IMR-90 (cell line): ENCODE measurements around the gene QSOX2. TPM values are rescaled to one million over a fixed set of nuclear protein-coding genes. Genes with fewer than 3 reads are reported as not detected.

ENCODE experiments used
- ATAC-seq: fragments of 200-7000 bp; cut with Tn5 transposase; 2 replicates; pipeline ENCODE4 v1.9.1; 2020; ENCODE audit warnings: low read depth, mild to moderate bottlenecking, moderate library complexity
- BruUV-seq: library from RNA; stranded (reverse); fragments of 400-500 nt; replicated peaks from 2 replicates; lab custom pipeline; 2021; lab: Mats Ljungman, UMichigan
- CTCF ChIA-PET: fragments of 300-600 bp; formaldehyde crosslinking; extraction: SDS; loops from one replicate; lab custom pipeline; 2021; ENCODE audit warnings: antibody characterized with exemption; lab: Yijun Ruan, JAX
- POLR2A ChIA-PET: fragments of 300-600 bp; sonication (Branson Sonifier 250); formaldehyde crosslinking; loops from one replicate; lab custom pipeline; 2022; ENCODE audit warnings: antibody characterized with exemption; ENCODE audit not compliant: unreplicated experiment; lab: Charles Lee
- DNase-seq: peaks from one replicate; pipeline ENCODE4 v3.0.0; 2013
- H2AFZ ChIP-seq: replicated peaks from 2 replicates; pipeline ENCODE3; 2013; ENCODE audit warnings: low read length, mild to moderate bottlenecking; ENCODE audit not compliant: poor library complexity
- H2AK5ac ChIP-seq: 2 replicates; pipeline ENCODE4 v1.6.1; 2013; ENCODE audit warnings: low read depth, low read length, inconsistent platforms
- H2AK9ac ChIP-seq: replicated peaks from 2 replicates; pipeline ENCODE3; 2013; ENCODE audit warnings: mild to moderate bottlenecking, low read depth, low read length, moderate library complexity; ENCODE audit not compliant: poor library complexity
- H2BK120ac ChIP-seq: 2 replicates; pipeline ENCODE4 v1.6.1; 2013; ENCODE audit warnings: low read depth, low read length, inconsistent platforms
- H2BK15ac ChIP-seq: 3 replicates; pipeline ENCODE4 v1.6.1; 2013; ENCODE audit warnings: low read depth, low read length, inconsistent platforms
- H2BK20ac ChIP-seq: 2 replicates; pipeline ENCODE4 v1.6.1; 2013; ENCODE audit warnings: low read depth, mild to moderate bottlenecking, inconsistent platforms, low read length, moderate library complexity
- H2BK5ac ChIP-seq: 2 replicates; pipeline ENCODE4 v1.6.1; 2013; ENCODE audit warnings: mild to moderate bottlenecking, low read depth, low read length, inconsistent platforms; ENCODE audit not compliant: poor library complexity, severe bottlenecking
- H3K14ac ChIP-seq: replicated peaks from 2 replicates; pipeline ENCODE4 v1.6.1; 2013; ENCODE audit warnings: low read depth, low read length, inconsistent platforms
- H3K18ac ChIP-seq: 2 replicates; pipeline ENCODE4 v1.6.1; 2013; ENCODE audit warnings: low read depth, low read length, control low read depth
- H3K23ac ChIP-seq: 2 replicates; pipeline ENCODE4 v1.6.1; 2013; ENCODE audit warnings: low read depth, low read length, inconsistent platforms
- H3K27ac ChIP-seq: 2 replicates; pipeline ENCODE4 v1.5.1; 2013; ENCODE audit warnings: mild to moderate bottlenecking, control low read depth, low read length; ENCODE audit not compliant: insufficient read depth
- H3K27me3 ChIP-seq: 2 replicates; pipeline ENCODE4 v1.6.1; 2013; ENCODE audit warnings: low read length; ENCODE audit not compliant: control insufficient read depth, insufficient read depth
- H3K36me3 ChIP-seq: 2 replicates; pipeline ENCODE4 v1.6.1; 2013; ENCODE audit warnings: low read length, mixed read lengths; ENCODE audit not compliant: control insufficient read depth, insufficient read depth
- H3K4ac ChIP-seq: 2 replicates; pipeline ENCODE4 v1.6.1; 2013; ENCODE audit warnings: low read depth, low read length, inconsistent platforms
- H3K4me1 ChIP-seq: 2 replicates; pipeline ENCODE4 v1.6.1; 2013; ENCODE audit warnings: low read length, mixed read lengths; ENCODE audit not compliant: control insufficient read depth, insufficient read depth
- H3K4me2 ChIP-seq: 2 replicates; pipeline ENCODE4 v1.6.1; 2013; ENCODE audit warnings: low read depth, mild to moderate bottlenecking, control low read depth, low read length, moderate library complexity
- H3K4me3 ChIP-seq: 2 replicates; pipeline ENCODE4 v1.5.1; 2013; ENCODE audit warnings: low read depth, mild to moderate bottlenecking, control low read depth, low read length, moderate library complexity; ENCODE audit not compliant: insufficient read depth
- H3K56ac ChIP-seq: 2 replicates; pipeline ENCODE4 v1.6.1; 2013; ENCODE audit warnings: low read length, inconsistent platforms; ENCODE audit not compliant: insufficient read depth; ENCODE audit errors: extremely low read depth
- H3K79me1 ChIP-seq, 2 experiments: 2 replicates each; pipeline ENCODE4 v1.6.1; 2013; ENCODE audit warnings: low read length in 2 of 2, inconsistent platforms in 1 of 2, low read depth in 1 of 2
- H3K9ac ChIP-seq: 2 replicates; pipeline ENCODE4 v1.6.1; 2013; ENCODE audit warnings: low read depth, low read length, control low read depth
- H3K9me1 ChIP-seq: 2 replicates; pipeline ENCODE4 v1.6.1; 2013; ENCODE audit warnings: low read length, inconsistent platforms; ENCODE audit not compliant: insufficient read depth
- H3K9me3 ChIP-seq: 2 replicates; pipeline ENCODE4 v1.6.1; 2013; ENCODE audit warnings: low read length; ENCODE audit not compliant: control insufficient read depth, insufficient read depth
- H4K20me1 ChIP-seq: 2 replicates; pipeline ENCODE4 v1.6.1; 2013; ENCODE audit warnings: low read length, inconsistent platforms; ENCODE audit not compliant: insufficient read depth
- H4K5ac ChIP-seq: 2 replicates; pipeline ENCODE4 v1.6.1; 2013; ENCODE audit warnings: mild to moderate bottlenecking, low read depth, low read length, control low read depth
- H4K8ac ChIP-seq, 2 experiments: 2 replicates each; pipeline ENCODE4 v1.6.1; 2013; ENCODE audit warnings: low read depth in 2 of 2, low read length in 2 of 2, control low read depth in 1 of 2, inconsistent platforms in 1 of 2
- H4K91ac ChIP-seq: 2 replicates; pipeline ENCODE4 v1.6.1; 2013; ENCODE audit warnings: low read depth, low read length, inconsistent platforms; ENCODE audit not compliant: insufficient read depth
- BHLHE40 ChIP-seq: fragments of 150-350 bp; IDR thresholded peaks from 2 replicates; pipeline ENCODE4 v1.6.1; 2016; ENCODE audit warnings: mild to moderate bottlenecking, low read depth, low read length
- CEBPB ChIP-seq: IDR thresholded peaks from 2 replicates; pipeline ENCODE4 v1.6.1; 2012; ENCODE audit warnings: low read depth, low read length, improper control_type of control experiment
- CHD1 ChIP-seq: IDR thresholded peaks from 2 replicates; pipeline ENCODE4 v1.6.1; 2012; ENCODE audit warnings: low read depth, low read length, improper control_type of control experiment
- CTCF ChIP-seq: conservative IDR thresholded peaks from 2 replicates; pipeline ENCODE4 v1.5.1; 2012; ENCODE audit warnings: mild to moderate bottlenecking, low read depth, low read length, improper control_type of control experiment
- ELK1 ChIP-seq: fragments of 150-350 bp; IDR thresholded peaks from 2 replicates; pipeline ENCODE4 v1.6.1; 2016; ENCODE audit warnings: low read depth, mild to moderate bottlenecking, low read length, moderate library complexity, borderline replicate concordance
- FOS ChIP-seq: fragments of 150-350 bp; IDR thresholded peaks from 2 replicates; pipeline ENCODE4 v1.6.1; 2016; ENCODE audit warnings: low read depth, low read length
- MAFK ChIP-seq: IDR thresholded peaks from 2 replicates; pipeline ENCODE4 v1.6.1; 2012; ENCODE audit warnings: low read depth, low read length, improper control_type of control experiment
- MAZ ChIP-seq: IDR thresholded peaks from 2 replicates; pipeline ENCODE4 v1.6.1; 2012; ENCODE audit warnings: low read depth, mild to moderate bottlenecking, low read length, improper control_type of control experiment, moderate library complexity, borderline replicate concordance
- MXI1 ChIP-seq: IDR thresholded peaks from 2 replicates; pipeline ENCODE4 v1.6.1; 2012; ENCODE audit warnings: low read depth, mild to moderate bottlenecking, low read length, moderate library complexity, borderline replicate concordance
- NFE2L2 ChIP-seq: fragments of 150-350 bp; IDR thresholded peaks from 2 replicates; pipeline ENCODE4 v1.6.1; 2016; ENCODE audit warnings: low read depth, mild to moderate bottlenecking, low read length
- POLR2A ChIP-seq: IDR thresholded peaks from 2 replicates; pipeline ENCODE4 v1.6.1; 2012; ENCODE audit warnings: mild to moderate bottlenecking, low read depth, low read length
- RAD21 ChIP-seq: IDR thresholded peaks from 2 replicates; pipeline ENCODE4 v1.6.1; 2012; ENCODE audit warnings: low read length, improper control_type of control experiment
- RCOR1 ChIP-seq: IDR thresholded peaks from 2 replicates; pipeline ENCODE4 v1.6.1; 2012; ENCODE audit warnings: mild to moderate bottlenecking, low read length, improper control_type of control experiment; ENCODE audit not compliant: insufficient replicate concordance
- RFX5 ChIP-seq: IDR thresholded peaks from 2 replicates; pipeline ENCODE4 v1.8.0; 2012; ENCODE audit warnings: low read depth, mild to moderate bottlenecking, low read length, moderate library complexity
- SMC3 ChIP-seq: fragments of 150-350 bp; IDR thresholded peaks from 2 replicates; pipeline ENCODE4 v1.6.1; 2016; ENCODE audit warnings: low read depth, mild to moderate bottlenecking, antibody characterized with exemption, low read length, moderate library complexity
- USF2 ChIP-seq: fragments of 150-350 bp; IDR thresholded peaks from 2 replicates; pipeline ENCODE4 v1.6.1; 2017; ENCODE audit warnings: mild to moderate bottlenecking, antibody characterized with exemption, low read length, low read depth
- WGBS, 2 experiments: methylation state at CpG; one replicate each; pipeline versions ENCODE4 v1.1.5 to v1.1.7; 2013; ENCODE audit warnings: missing lambda C conversion rate in 2 of 2; ENCODE audit not compliant: insufficient read length in 1 of 2; ENCODE audit errors: extremely low coverage in 2 of 2; 5-methylcytosine and 5-hydroxymethylcytosine counted together
- dilution Hi-C: fragments of 300-500 bp; cut with HindIII; formaldehyde crosslinking; loops from one replicate; pipeline ENCODE4 v1.14.3; 2018; ENCODE audit warnings: low sequenced_read_pairs; ENCODE audit not compliant: unreplicated experiment
- in situ Hi-C: fragments of 300-500 bp; cut with MboI; formaldehyde crosslinking; loops from 3 replicates; pipeline ENCODE4 v1.14.3; 2019; ENCODE audit warnings: low sequenced_read_pairs, inconsistent platforms, mixed read lengths
- intact Hi-C: fragments of 100-400 bp; cut with micrococcal nuclease; formaldehyde crosslinking; loops from 2 replicates; pipeline ENCODE4 v1.10.0; 2022
- polyA plus RNA-seq, 3 experiments: library from polyadenylated mRNA; depleted of rRNA; stranded (reverse); fragments of >200 nt; gene quantifications; 2 replicates each; pipeline ENCODE4 v1.2.3, GENCODE V29; 2012; ENCODE audit warnings: low replicate concordance in 1 of 3
- total RNA-seq: library from RNA; depleted of rRNA; stranded (reverse); fragments of >200 nt; gene quantifications from 2 replicates; pipeline ENCODE4 v1.2.3, GENCODE V29; 2012

The QSOX2 gene
- total and polyA plus RNA-seq, 2 of the 4 experiments (the other 2 are of a cell fraction) = 5.9 to 12.9 TPM

GRCh38 chr9:136196404-136197083 is 49.1 kb downstream of the QSOX2 start:
- Histone ChIP-seq H3K4me3 (no peak overlapping the region), H3K9me3 (peaks cover 2% of the 10 kb centered on the region; the same call in 1 of the 2 replicates), H3K4me1 (no peaks in the 10 kb centered on the region), H3K36me3 (no peaks in the 10 kb centered on the region), H3K27ac (no peak overlapping the region), H2BK15ac (no peak overlapping the region), H4K8ac (no peak overlapping the region), H2BK5ac (no peak overlapping the region), H3K14ac (no peak overlapping the region), H2AK5ac (no peak overlapping the region), H2BK120ac (no peak overlapping the region), H3K18ac (no peak overlapping the region), H3K9me1 (no peaks in the 10 kb centered on the region), H2BK20ac (no peak overlapping the region), H4K91ac (no peak overlapping the region), H2AK9ac (no peak overlapping the region), H3K23ac (no peak overlapping the region), H3K56ac (no peak overlapping the region), H4K5ac (no peak overlapping the region), H4K20me1 (0 out of 2 replicates have a peak, but pooled peaks cover 8% of the 10 kb centered on the region), H3K4ac (no peak overlapping the region), H3K79me1 (no peaks in the 10 kb centered on the region), H3K4me2 (no peak overlapping the region), H3K27me3 (peaks cover 89% of the 10 kb centered on the region), H3K9ac (no peak overlapping the region), H2AFZ (peak overlapping the region; percentile 21)
- ChIA-PET CTCF (no interaction called here), POLR2A (no interaction called here)
- intact Hi-C loops (no loop called here), in situ Hi-C loops (no loop called here), dilution Hi-C loops (no loop called here)
- TF ChIP-seq RAD21 = no peak
- no peak for TF ChIP-seq MXI1
- TF ChIP-seq BHLHE40 = no peak
- no peak for TF ChIP-seq FOS
- TF ChIP-seq ELK1 = no peak
- no peak for TF ChIP-seq RFX5
- no peak for TF ChIP-seq MAFK
- no peak for TF ChIP-seq POLR2A
- no peak for TF ChIP-seq SMC3
- TF ChIP-seq CEBPB = no peak
- TF ChIP-seq RCOR1 = no peak
- no peak for TF ChIP-seq MAZ
- no peak for TF ChIP-seq NFE2L2
- TF ChIP-seq CHD1 = no peak
- no peak for TF ChIP-seq USF2
- no peak for TF ChIP-seq CTCF
- ATAC-seq = no peak
- no TSS peak for BruUV-seq
- 0% methylated on average over 5 of the region's 16 CpGs; no CpG with 5 or more reads in 1 of the 2 experiments for WGBS, 2 experiments
- no peak for DNase-seq
